K562 (cell line): Measurements from ENCODE around the gene HCRT. TPM values are rescaled to one million over a fixed set of nuclear protein-coding genes. Genes with fewer than 3 reads are reported as not detected.

Experiments
- NCOA2 ChIP-seq, 2 experiments: fragments of 450-650 bp; IDR thresholded peaks; 2 replicates each; pipeline ENCODE4 v1.6.1; 2018; ENCODE audit warnings: mild to moderate bottlenecking in 2 of 2, moderate library complexity in 1 of 2; ENCODE audit not compliant: partially characterized antibody in 2 of 2
- PHF8 ChIP-seq: fragments of 200-600 bp; sonication (generic); IDR thresholded peaks from 2 replicates; pipeline ENCODE4 v1.6.1; 2012; ENCODE audit warnings: mixed run types, mild to moderate bottlenecking, inconsistent platforms, low read length, moderate library complexity, borderline replicate concordance
- SLC30A9 ChIP-seq: fragments of 250-450 bp; sonication (Bioruptor Pico); IDR thresholded peaks from 2 replicates; pipeline ENCODE4 v1.8.0; 2022; ENCODE audit warnings: mild to moderate bottlenecking, moderate library complexity
- TEAD1 ChIP-seq, 2 experiments: fragments of 450-650 bp in 1 of 2; sonication (generic) in 1 of 2; formaldehyde crosslinking; IDR thresholded peaks; 2 replicates each; pipeline versions ENCODE4 v1.4.0 to v1.8.0; 2020 to 2022; ENCODE audit warnings: mild to moderate bottlenecking in 2 of 2, missing genetic modification reagents in 1 of 2
- YY1 ChIP-seq, 3 experiments: IDR thresholded peaks; 2 replicates each; pipeline ENCODE4 v1.6.1; 2011; ENCODE audit warnings: low read length in 2 of 3, mild to moderate bottlenecking in 2 of 3, moderate library complexity in 2 of 3, borderline replicate concordance in 1 of 3, control low read depth in 1 of 3, low read depth in 1 of 3; ENCODE audit not compliant: insufficient read depth in 3 of 3, insufficient replicate concordance in 2 of 3, control insufficient read depth in 1 of 3, insufficient read length in 1 of 3; ENCODE audit errors: extremely low read depth in 1 of 3
- ZNF444 ChIP-seq: fragments of 250-450 bp; sonication (Bioruptor Pico); IDR thresholded peaks from 2 replicates; pipeline ENCODE4 v1.4.0; 2020; ENCODE audit warnings: mild to moderate bottlenecking, moderate library complexity
- polyA plus RNA-seq, 8 experiments: library from polyadenylated mRNA; depleted of rRNA in 4 of 8; stranded (reverse) in 5 of 8; unstranded in 3 of 8; fragments of >200 nt; fragmentation: Nextera tagmentation in 2 of 8; fragmentation: Illumina TruSeq in 1 of 8; extraction: Ambion mirVana in 2 of 8; extraction: Trizol in 1 of 8; gene quantifications; 2 replicates each; pipeline versions ENCODE4 v1.2.1 to v1.2.3, GENCODE V29; 2011 to 2014; ENCODE audit warnings: inconsistent platforms in 1 of 8, missing spikeins in 1 of 8
- total RNA-seq, 7 experiments: library from RNA; depleted of rRNA in 6 of 7; stranded (reverse); fragments of >200 nt in 6 of 7; fragmentation: Illumina TruSeq in 2 of 7; extraction: Trizol in 2 of 7; gene quantifications; 2 replicates each; pipeline versions ENCODE4 v1.2.1 to v1.2.3, GENCODE V29; 2011 to 2021; ENCODE audit warnings: low replicate concordance in 1 of 7
- TF ChIP-seq, protein P1 (sequence below), 2 experiments: fragments of 450-650 bp in 1 of 2; sonication (generic) in 1 of 2; formaldehyde crosslinking in 1 of 2; IDR thresholded peaks; 2 replicates each; pipeline versions ENCODE4 v1.7.1 to v1.9.0; 2016 to 2022; ENCODE audit warnings: inconsistent platforms in 1 of 2, mild to moderate bottlenecking in 1 of 2, missing genetic modification reagents in 1 of 2
- TF ChIP-seq, protein P2 (sequence below): fragments of 450-650 bp; IDR thresholded peaks from one replicate; pipeline ENCODE4 v1.6.1; 2018; ENCODE audit warnings: mild to moderate bottlenecking, moderate library complexity; ENCODE audit not compliant: partially characterized antibody
- TF ChIP-seq, protein P3 (sequence below): sonication (generic); formaldehyde crosslinking; IDR thresholded peaks from 2 replicates; pipeline ENCODE4 v1.8.0; 2022; ENCODE audit warnings: mild to moderate bottlenecking, missing genetic modification reagents, borderline replicate concordance

The HCRT gene
- total and polyA plus RNA-seq, 9 of the 15 experiments (the other 6 are each of a cell fraction or from before 2014, with no cell fraction given), result not detected

DNA sequence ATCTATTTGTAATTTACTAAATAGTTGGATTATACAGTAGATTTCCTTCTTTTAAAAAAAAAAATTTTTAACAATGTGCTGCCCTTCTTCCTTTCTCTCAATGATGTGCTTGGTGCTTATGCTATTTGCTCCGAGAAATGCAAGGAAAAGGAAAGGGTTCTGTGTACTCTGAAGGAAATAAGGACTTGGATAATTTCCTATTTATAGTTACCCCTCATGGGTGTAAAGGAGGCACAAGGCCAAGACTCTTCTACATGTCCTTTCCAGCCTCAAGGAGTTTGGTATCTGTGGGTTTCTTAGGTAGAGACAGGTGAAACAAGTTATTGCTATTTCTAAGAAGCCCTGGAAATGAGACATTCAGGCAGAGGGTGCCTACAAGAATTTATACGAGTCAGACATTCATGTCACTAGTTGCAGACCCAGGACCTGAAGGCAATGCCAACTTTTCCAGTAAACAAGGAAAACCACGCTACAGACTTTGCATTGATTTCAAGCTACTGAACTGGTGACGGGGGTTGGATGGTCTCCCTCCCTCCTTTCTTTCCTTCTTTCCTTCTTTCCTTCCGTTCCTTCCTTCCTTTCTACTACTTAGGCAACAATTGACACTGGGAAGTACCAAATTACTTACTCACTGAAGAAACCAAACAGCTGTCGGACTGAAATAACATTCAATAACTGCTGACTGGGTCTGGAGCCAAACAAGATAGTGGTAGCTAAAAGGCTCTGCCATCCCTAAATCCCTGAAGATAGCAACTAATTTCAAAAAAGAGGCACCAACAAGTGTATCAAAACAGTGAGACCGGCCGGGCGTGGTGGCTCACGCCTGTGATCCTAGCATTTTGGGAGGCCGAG is 42.8 kb upstream of the HCRT start (continued):
- TF ChIP-seq, protein P1, sequence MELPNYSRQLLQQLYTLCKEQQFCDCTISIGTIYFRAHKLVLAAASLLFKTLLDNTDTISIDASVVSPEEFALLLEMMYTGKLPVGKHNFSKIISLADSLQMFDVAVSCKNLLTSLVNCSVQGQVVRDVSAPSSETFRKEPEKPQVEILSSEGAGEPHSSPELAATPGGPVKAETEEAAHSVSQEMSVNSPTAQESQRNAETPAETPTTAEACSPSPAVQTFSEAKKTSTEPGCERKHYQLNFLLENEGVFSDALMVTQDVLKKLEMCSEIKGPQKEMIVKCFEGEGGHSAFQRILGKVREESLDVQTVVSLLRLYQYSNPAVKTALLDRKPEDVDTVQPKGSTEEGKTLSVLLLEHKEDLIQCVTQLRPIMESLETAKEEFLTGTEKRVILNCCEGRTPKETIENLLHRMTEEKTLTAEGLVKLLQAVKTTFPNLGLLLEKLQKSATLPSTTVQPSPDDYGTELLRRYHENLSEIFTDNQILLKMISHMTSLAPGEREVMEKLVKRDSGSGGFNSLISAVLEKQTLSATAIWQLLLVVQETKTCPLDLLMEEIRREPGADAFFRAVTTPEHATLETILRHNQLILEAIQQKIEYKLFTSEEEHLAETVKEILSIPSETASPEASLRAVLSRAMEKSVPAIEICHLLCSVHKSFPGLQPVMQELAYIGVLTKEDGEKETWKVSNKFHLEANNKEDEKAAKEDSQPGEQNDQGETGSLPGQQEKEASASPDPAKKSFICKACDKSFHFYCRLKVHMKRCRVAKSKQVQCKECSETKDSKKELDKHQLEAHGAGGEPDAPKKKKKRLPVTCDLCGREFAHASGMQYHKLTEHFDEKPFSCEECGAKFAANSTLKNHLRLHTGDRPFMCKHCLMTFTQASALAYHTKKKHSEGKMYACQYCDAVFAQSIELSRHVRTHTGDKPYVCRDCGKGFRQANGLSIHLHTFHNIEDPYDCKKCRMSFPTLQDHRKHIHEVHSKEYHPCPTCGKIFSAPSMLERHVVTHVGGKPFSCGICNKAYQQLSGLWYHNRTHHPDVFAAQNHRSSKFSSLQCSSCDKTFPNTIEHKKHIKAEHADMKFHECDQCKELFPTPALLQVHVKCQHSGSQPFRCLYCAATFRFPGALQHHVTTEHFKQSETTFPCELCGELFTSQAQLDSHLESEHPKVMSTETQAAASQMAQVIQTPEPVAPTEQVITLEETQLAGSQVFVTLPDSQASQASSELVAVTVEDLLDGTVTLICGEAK (IDR thresholded peaks at IDR 0.05), result no peak
- TF ChIP-seq, protein P1 (CRISPR knock-in tag; IDR thresholded peaks at IDR 0.05), result no peak
- TF ChIP-seq SLC30A9 (CRISPR knock-in tag) (no peak), TEAD1 (CRISPR knock-in tag; IDR thresholded peaks at IDR 0.05) (no peak), ZNF444 (CRISPR knock-in tag) (no peak), YY1 (IDR thresholded peaks at IDR 0.05; ENCODE audit: borderline replicate concordance in 1 of 3, control insufficient read depth in 1 of 3, extremely low read depth in 1 of 3, insufficient read depth in 3 of 3, insufficient read length in 1 of 3, insufficient replicate concordance in 2 of 3, low read depth in 1 of 3, low read length in 2 of 3) (no peak), PHF8 (no peak), NCOA2 (IDR thresholded peaks at IDR 0.05; ENCODE audit: partially characterized antibody in 2 of 2) (no peak)
- TF ChIP-seq, protein P2, sequence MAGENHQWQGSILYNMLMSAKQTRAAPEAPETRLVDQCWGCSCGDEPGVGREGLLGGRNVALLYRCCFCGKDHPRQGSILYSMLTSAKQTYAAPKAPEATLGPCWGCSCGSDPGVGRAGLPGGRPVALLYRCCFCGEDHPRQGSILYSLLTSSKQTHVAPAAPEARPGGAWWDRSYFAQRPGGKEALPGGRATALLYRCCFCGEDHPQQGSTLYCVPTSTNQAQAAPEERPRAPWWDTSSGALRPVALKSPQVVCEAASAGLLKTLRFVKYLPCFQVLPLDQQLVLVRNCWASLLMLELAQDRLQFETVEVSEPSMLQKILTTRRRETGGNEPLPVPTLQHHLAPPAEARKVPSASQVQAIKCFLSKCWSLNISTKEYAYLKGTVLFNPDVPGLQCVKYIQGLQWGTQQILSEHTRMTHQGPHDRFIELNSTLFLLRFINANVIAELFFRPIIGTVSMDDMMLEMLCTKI, result no peak
- TF ChIP-seq, protein P3, sequence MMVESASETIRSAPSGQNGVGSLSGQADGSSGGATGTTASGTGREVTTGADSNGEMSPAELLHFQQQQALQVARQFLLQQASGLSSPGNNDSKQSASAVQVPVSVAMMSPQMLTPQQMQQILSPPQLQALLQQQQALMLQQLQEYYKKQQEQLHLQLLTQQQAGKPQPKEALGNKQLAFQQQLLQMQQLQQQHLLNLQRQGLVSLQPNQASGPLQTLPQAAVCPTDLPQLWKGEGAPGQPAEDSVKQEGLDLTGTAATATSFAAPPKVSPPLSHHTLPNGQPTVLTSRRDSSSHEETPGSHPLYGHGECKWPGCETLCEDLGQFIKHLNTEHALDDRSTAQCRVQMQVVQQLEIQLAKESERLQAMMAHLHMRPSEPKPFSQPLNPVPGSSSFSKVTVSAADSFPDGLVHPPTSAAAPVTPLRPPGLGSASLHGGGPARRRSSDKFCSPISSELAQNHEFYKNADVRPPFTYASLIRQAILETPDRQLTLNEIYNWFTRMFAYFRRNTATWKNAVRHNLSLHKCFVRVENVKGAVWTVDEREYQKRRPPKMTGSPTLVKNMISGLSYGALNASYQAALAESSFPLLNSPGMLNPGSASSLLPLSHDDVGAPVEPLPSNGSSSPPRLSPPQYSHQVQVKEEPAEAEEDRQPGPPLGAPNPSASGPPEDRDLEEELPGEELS (CRISPR knock-in tag), result no peak
